ENCODE results near the gene LARP4B.
A peak's percentile ranks its signal among the peaks of the same experiment; 100 is the strongest.

The LARP4B gene

DNA sequence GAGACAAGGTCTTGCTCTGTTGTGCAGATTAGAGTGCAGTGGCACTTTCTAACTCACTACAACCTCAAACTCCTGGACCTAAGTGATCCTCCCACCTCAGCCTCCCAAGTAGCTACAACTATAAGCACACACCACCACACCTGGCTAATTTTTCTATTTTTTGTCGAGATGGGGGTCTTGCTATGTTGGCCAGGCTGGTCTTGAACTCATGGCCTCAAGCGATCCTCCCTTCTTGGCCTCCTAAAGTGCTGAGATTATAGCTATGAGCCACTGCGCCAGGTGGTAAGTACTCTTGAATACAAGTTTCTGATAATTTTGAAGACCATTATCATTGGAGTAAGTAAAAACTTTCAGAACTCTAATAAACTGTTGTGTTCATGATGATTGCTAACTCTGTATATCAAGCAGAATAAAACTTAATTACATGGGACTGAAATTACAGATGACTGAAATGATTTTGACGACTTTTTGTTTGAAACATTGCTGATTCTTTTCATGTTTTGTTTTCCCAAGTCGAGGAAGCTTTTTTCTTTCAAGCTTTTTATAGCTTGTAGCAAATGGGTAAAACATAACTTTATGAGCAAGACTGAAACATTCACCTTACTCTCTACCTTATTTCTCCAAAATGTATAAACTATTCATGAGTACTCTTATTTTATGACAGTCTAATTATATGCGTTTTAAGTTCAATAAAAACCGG lies 14.6 kb downstream of the LARP4B start:
- TF ChIP-seq, protein P1, sequence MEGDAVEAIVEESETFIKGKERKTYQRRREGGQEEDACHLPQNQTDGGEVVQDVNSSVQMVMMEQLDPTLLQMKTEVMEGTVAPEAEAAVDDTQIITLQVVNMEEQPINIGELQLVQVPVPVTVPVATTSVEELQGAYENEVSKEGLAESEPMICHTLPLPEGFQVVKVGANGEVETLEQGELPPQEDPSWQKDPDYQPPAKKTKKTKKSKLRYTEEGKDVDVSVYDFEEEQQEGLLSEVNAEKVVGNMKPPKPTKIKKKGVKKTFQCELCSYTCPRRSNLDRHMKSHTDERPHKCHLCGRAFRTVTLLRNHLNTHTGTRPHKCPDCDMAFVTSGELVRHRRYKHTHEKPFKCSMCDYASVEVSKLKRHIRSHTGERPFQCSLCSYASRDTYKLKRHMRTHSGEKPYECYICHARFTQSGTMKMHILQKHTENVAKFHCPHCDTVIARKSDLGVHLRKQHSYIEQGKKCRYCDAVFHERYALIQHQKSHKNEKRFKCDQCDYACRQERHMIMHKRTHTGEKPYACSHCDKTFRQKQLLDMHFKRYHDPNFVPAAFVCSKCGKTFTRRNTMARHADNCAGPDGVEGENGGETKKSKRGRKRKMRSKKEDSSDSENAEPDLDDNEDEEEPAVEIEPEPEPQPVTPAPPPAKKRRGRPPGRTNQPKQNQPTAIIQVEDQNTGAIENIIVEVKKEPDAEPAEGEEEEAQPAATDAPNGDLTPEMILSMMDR (conservative IDR thresholded peaks at IDR 0.05; ENCODE audit: low read length) = no peak
- H3K4me3 ChIP-seq (ENCODE audit: low read length) = no peak overlapping the region
- no peak for DNase-seq (ENCODE audit: low read depth)

DNA sequence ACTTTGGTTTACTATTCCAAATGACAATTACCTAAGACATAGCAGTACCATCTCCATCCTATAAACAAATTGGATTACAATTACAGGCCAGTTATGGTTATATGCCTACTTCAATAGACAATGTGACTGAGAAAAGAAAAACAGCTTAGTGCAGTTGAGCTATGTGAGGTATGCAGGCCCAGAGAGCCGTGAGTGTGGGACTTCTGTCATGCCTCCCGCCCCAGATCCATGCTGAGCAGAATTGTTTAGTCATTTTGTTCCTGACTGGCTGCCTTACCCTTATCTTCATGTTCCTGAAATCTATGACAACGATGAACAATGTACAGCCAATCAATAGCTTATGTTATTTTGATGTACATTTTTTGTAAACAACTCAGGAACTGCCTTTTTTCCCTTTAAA lies 21.7 kb downstream of the LARP4B start:
- TF ChIP-seq, protein P1 (conservative IDR thresholded peaks at IDR 0.05; ENCODE audit: low read length) = no peak
- DNase-seq (ENCODE audit: low read depth) = peak; percentile 64
- no peak overlapping the region for H3K4me3 ChIP-seq (ENCODE audit: low read length)

GRCh38 chr10:905972-906371 lies 25.5 kb downstream of the LARP4B start:
- H3K4me3 ChIP-seq (ENCODE audit: low read length) = no peak overlapping the region
- no peak for DNase-seq (ENCODE audit: low read depth)
- TF ChIP-seq, protein P1 (conservative IDR thresholded peaks at IDR 0.05; ENCODE audit: low read length) = no peak

DNA sequence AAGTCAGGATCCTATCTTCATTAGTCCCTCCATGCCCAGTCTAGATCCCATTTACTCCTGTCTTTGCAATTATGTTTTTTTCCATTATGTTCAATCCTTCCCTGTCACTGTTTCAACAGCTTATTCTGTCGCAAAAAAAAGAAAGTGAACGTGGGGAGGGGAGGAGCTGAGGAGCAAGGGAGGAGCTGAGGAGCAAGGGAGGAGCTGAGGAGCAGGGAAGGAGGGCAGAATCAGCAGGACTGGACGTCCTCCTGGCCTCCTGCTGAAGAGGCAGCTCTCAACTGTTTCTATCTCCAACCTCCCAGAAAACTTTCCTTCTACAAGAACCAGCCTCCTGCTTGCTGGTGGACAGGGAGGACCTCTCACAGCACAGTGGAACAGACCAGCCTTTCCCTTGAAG lies 26.0 kb downstream of the LARP4B start:
- TF ChIP-seq, protein P1 (conservative IDR thresholded peaks at IDR 0.05; ENCODE audit: low read length) = no peak
- DNase-seq (ENCODE audit: low read depth) = peak; percentile 4
- H3K4me3 ChIP-seq (ENCODE audit: low read length) = no peak overlapping the region

GRCh38 chr10:904403-904802 lies 27.1 kb downstream of the LARP4B start:
- no peak overlapping the region for H3K4me3 ChIP-seq (ENCODE audit: low read length)
- TF ChIP-seq, protein P1 (conservative IDR thresholded peaks at IDR 0.05; ENCODE audit: low read length) = no peak
- no peak for DNase-seq (ENCODE audit: low read depth)

- H3K4me3 ChIP-seq (ENCODE audit: low read length) = no peak overlapping the region
- no peak for DNase-seq (ENCODE audit: low read depth)
- TF ChIP-seq, protein P1 (conservative IDR thresholded peaks at IDR 0.05; ENCODE audit: low read length) = no peak
Measured at GRCh38 chr10:898141-898540, 33.4 kb downstream of the LARP4B start.

- H3K4me3 ChIP-seq (ENCODE audit: low read length) = no peak overlapping the region
- DNase-seq (ENCODE audit: low read depth) = no peak
- TF ChIP-seq, protein P1 (conservative IDR thresholded peaks at IDR 0.05; ENCODE audit: low read length) = no peak
Measured at GRCh38 chr10:896982-897381, 34.5 kb downstream of the LARP4B start.
